GM19463 (cell line): Measurements from ENCODE around the gene PTER.

ENCODE experiments used
- ATAC-seq: cut with Tn5 transposase; IDR thresholded peaks from one replicate; pipeline ENCODE4 v1.9.1; 2021; ENCODE audit warnings: mild to moderate bottlenecking, moderate library complexity; ENCODE audit not compliant: unreplicated experiment

Gene PTER

DNA sequence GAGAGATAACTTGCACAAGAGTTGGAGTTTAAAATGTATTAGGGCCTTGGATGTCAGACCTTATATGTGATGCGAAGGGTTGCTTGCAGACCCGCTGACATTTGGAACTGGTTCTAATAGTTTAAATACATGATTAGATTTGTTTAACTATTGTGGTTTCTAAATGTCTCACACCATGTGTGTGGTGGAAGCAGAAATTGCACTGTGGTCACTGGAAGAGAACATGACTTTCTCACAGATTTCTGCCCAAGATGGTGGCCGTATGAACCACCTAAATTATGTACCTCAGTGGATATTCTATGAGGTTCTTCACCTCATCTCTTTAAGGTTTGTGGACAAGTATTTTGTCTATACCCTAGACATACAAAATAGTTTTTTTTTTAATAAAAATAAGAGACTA is 93.0 kb downstream of the PTER start:
- no peak for ATAC-seq

DNA sequence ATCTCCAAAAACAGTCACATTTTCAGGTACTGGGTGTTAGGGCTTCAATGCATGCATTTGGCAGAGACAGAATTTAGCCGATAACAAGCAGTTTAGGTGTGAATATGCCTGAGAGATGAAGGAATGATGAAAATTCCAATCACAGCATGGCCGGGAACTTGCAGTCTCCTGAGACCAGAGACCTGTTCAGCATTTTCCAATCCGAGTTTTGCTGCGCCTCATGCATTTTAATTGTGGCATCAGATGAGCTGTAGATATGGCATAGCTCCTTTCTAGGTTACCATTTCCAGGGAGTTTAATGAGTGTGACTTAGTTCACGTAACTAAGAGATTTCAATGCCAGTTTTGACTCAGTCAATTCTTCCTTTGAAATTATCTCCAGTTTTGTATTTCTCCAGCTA is 99.3 kb downstream of the PTER start:
- ATAC-seq: no peak

DNA sequence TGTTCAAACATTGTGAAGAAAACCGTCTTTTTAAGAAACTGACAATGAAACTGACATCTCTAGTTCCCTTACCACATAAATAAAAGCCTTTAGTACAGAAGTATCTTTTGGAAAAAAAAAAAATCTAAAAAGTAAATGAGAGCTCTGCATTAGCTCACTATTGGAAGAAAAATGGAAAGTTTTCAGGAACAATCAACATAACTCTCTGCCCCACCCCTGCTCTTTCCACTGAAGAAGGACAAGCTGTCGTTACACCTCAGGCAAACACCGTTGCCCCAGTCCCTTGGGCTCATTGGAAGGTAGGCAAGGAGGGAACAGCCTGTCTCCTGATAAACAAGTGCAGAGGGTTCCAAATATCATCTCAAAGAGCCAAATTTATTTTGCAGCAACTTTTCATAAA is 107.3 kb downstream of the PTER start:
- ATAC-seq: no peak

DNA sequence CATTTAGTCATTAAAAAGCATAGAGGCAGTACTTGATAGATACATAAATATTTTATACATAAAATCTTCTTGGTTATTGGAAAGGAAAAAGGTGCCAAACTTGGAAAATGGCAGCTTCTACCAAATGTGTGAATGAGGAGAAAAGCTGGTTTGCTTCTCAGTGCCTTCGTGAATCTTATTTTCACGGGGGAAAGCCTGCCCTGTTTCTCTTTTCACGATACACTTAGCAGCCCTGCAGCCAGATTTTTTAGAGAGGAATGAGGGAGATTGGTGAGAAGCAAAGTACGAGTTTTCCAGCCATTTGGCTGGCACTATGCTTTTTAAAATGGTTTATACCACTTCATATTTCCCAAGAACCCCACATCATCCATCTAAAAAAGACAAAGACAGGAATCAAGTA is 107.8 kb downstream of the PTER start:
- ATAC-seq: no peak

DNA sequence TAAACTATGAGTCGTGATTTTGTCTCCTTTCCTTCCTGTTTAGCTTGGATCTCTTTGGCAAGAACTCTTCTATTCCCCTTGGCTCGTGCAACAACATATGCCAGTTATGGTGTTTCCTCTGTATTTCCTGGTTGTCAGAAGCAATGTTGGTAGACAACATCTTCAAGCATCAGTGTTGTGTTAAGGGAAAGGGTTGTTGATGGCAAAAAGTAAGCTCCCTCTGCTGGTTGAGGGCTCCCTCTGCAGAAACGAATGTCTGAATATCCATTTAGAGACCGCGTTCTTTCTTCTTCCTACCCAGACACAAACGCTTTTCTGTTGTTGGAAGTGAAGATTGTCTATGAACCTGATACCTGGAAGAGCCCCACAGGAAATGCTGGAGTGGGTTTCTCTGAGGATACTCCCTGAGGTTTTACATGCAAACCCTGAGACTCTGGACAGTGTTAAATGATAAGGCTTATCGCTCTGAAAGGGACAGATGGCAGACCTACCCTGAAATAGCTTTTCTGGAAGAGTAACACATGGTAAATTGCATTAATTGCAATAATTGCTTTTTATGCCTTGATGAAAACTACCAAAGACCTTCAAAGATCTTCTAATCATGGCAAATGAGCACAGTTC is 108.4 kb downstream of the PTER start:
- peak; percentile 76 for ATAC-seq

DNA sequence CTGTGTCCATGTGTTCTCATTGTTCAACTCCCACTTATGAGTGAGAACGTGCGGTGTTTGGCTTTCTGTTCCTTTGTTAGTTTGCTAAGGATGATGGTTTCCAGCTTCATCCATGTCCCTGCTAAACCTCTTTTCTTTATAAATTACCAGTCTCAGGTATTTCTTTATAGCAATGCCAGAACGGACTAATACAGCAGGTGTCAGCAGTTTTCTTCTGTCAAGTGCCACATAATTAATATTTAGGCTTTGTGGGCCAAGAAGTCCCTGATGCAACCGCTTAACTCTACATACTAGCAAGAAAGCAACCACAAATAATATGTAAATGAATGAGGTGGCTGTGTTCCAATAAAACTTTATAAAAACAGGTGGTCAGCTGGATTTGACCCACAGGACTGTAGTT is 111.2 kb downstream of the PTER start:
- no peak for ATAC-seq

DNA sequence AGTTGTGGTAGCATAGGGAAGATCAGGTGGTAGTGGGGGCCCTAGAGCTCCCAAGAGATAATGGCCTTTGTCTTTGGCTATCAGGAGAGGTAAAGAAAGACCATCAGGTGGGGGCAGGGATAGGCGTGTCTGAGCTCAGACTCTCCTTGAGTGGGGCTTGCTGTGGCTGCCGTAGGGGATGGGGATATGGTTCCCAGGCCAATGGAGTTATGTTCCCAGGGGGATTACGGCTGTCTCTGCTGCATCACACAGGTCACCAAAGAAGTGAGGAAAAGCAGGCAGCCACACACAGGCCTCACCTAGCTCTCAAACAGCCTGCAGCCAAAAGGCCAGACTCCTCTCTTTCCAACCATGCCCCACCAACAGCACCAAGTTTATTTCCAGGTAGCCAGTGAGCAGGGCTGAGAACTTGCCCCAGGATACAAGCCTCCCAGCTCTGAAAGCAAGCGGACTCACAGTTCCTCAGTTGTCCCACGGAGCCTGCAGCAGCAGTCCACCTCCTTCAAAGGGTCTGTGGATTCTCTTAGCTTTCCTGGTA is 122.5 kb downstream of the PTER start:
- ATAC-seq: no peak

DNA sequence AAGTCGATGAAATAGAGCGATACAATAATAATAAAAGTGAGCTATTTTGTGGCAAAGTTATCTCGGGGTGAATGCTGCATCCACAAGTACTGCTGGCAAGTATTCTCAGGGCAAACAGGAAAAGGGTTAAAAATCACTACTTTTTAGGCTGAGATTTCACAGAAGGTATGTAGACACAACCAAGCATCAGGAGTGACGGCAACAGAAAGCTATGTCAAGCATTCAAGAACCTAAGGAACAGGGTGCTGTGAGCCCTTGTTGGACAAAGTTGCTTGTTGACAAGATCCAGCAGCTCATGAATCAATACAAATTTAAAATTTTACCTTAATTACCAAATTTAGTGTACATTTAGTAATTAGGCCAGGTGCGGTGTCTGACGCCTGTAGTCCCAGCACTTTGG is 126.1 kb downstream of the PTER start:
- no peak for ATAC-seq
